GM23338 (cell line): Measurements from ENCODE around the gene TRIM63.

Experiments
- CREB1 ChIP-seq: fragments of 250-450 bp; sonication (Bioruptor Pico); IDR thresholded peaks from 2 replicates; pipeline ENCODE4 v1.5.0; 2020; ENCODE audit warnings: low read depth, mild to moderate bottlenecking, moderate library complexity
- EZH2phosphoT487 ChIP-seq: fragments of 200-600 bp; sonication (generic); IDR thresholded peaks from one replicate; pipeline ENCODE4 v1.8.1; 2018; ENCODE audit warnings: antibody characterized with exemption; ENCODE audit not compliant: unreplicated experiment
- JUNB ChIP-seq: IDR thresholded peaks from one replicate; pipeline ENCODE4 v1.6.1; 2016; ENCODE audit warnings: antibody characterized with exemption; ENCODE audit not compliant: unreplicated experiment
- NANOG ChIP-seq: IDR thresholded peaks from 2 replicates; pipeline ENCODE4 v1.6.1; 2016; ENCODE audit warnings: antibody characterized with exemption, borderline replicate concordance
- POLR2AphosphoS5 ChIP-seq: IDR thresholded peaks from 2 replicates; pipeline ENCODE4 v1.6.1; 2016; ENCODE audit warnings: antibody characterized with exemption, low read depth
- TF ChIP-seq, protein P1 (sequence below), 2 experiments: fragments of 200-600 bp in 1 of 2; sonication (generic) in 1 of 2; conservative IDR thresholded peaks; 2 replicates each; pipeline versions ENCODE4 v1.5.1 to v1.6.1; 2016 to 2017; ENCODE audit warnings: antibody characterized with exemption in 2 of 2, low read depth in 2 of 2, mild to moderate bottlenecking in 2 of 2, moderate library complexity in 1 of 2

DNA sequence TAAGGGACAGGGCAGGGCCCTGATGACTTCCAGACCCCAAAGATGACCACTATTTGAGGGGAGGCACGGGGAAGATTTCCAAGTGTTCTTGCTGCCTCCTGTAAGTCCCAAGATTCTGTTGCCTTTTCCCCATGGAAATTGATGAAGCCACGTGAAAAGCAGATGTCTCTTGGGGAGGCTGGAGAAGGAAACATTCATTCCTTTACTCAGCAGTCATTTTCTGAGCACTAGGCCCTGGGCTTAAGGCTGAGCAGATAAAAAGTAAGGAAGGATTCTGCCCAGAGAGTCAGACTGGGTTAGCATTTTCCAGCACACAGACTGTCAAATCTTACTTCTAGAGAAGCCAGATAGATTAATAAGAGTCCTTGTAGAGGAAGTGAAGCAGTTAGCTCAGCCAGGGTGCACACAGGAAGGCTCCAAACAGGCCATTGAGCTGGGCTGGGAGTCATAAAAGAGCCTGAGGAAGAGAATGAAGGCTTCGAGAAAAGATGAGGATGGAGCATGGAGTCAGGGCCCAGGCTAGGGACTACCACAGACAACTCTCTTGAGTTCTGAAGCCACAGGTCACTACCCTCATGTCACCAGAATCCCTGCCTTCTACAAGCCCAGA, 35.7 kb downstream of the TRIM63 start:
- TF ChIP-seq, protein P1, sequence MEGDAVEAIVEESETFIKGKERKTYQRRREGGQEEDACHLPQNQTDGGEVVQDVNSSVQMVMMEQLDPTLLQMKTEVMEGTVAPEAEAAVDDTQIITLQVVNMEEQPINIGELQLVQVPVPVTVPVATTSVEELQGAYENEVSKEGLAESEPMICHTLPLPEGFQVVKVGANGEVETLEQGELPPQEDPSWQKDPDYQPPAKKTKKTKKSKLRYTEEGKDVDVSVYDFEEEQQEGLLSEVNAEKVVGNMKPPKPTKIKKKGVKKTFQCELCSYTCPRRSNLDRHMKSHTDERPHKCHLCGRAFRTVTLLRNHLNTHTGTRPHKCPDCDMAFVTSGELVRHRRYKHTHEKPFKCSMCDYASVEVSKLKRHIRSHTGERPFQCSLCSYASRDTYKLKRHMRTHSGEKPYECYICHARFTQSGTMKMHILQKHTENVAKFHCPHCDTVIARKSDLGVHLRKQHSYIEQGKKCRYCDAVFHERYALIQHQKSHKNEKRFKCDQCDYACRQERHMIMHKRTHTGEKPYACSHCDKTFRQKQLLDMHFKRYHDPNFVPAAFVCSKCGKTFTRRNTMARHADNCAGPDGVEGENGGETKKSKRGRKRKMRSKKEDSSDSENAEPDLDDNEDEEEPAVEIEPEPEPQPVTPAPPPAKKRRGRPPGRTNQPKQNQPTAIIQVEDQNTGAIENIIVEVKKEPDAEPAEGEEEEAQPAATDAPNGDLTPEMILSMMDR (conservative IDR thresholded peaks at IDR 0.05; ENCODE audit: low read depth in 2 of 2), result no peak
- TF ChIP-seq JUNB (no peak), CREB1 (CRISPR knock-in tag) (no peak), NANOG (no peak), EZH2phosphoT487 (no peak), POLR2AphosphoS5 (no peak)
